ENCODE data around the gene PRKN. TPM values are rescaled to one million over a fixed set of nuclear protein-coding genes. Genes with fewer than 3 reads are reported as not detected.
A peak's percentile ranks its signal among the peaks of the same experiment; 100 is the strongest.
"Not testable (repeated sequence)": the region's sequence is repeated elsewhere in the genome, so short reads cannot be mapped to it uniquely, and the experiment has no call there.

Gene PRKN
- polyA plus RNA-seq, 3 donors = 8.1 to 15.1 (median 11.4) TPM

- no peak for DNase-seq (ENCODE audit: extremely low read depth in 1 of 11, low read depth in 9 of 11, low spot score in 4 of 11)
Observed at GRCh38 chr6:161355696-161356095, 1371.9 kb downstream of the PRKN start.

DNA sequence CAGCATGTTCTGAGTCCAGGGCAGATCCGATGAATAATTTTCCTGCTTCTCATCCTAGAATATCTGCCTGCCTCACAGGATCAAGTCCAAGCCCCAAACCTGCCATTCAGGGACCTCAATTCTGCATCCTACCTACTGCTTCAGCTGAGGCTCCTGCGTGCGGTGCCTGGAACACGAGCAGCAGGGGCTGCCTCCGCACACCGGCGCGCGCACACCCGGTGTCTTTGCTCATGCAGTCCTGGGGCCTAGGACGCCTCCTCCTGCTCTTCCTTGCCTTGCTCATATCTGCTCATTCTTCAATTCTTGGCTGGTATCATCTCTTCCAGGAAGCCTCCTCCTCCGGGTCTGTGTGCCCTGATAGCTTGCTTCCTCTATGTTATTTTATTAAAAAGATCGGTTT lies 1372.6 kb downstream of the PRKN start:
- DNase-seq (ENCODE audit: extremely low read depth in 1 of 11, low read depth in 9 of 11, low spot score in 4 of 11) = no peak

DNA sequence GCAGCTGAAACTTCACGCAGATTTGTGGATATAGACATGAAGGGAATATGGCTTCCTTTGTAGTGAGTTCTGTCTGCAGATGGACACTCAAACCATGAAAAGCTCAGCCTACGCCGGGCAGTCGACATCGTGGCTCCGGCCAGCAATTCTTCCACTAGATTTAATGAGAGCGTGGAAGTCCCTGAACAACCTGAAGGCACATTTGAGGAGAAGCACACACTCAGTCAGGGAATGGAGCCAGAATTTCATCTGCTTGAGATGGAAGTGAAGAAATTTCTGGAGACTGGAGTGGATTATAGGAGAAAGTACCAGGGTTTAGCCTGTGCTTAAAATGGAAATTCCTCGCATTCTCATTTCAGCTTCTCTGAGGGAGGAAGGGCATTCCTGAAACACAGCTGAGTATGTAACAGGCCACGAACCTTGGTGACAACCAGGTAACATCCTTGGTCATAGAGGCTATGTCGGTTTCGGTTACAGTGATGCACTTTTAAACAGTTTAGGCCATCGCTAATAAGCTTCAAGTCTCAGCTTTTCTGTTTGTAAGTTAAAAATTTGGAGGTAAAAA lies 1373.2 kb downstream of the PRKN start:
- no peak for DNase-seq (ENCODE audit: extremely low read depth in 1 of 11, low read depth in 9 of 11, low spot score in 4 of 11)

DNA sequence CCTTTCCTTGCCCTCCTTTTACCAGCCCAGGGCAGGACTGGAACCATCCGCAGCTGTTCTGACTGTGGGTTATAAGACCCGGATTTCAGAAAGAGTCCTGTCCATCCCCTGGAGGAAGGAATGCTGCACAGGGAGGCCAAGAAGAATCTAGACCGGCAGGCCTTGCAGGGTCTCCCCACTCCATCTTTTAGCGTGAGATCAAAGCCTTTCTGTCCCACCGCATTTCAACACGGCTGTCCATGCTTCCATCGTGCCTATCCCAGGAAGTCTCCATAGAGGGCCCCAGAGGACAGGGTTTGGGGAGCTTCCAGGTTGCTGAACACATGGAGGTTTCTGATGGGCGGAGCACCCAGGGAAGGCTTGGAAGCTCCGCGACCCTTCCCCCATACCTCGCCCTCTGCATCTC lies 1374.4 kb downstream of the PRKN start:
- no peak for DNase-seq (ENCODE audit: extremely low read depth in 1 of 11, low read depth in 9 of 11, low spot score in 4 of 11)

GRCh38 chr6:161351858-161352257 lies 1375.7 kb downstream of the PRKN start:
- no peak for DNase-seq (ENCODE audit: extremely low read depth in 1 of 11, low read depth in 9 of 11, low spot score in 4 of 11)

DNA sequence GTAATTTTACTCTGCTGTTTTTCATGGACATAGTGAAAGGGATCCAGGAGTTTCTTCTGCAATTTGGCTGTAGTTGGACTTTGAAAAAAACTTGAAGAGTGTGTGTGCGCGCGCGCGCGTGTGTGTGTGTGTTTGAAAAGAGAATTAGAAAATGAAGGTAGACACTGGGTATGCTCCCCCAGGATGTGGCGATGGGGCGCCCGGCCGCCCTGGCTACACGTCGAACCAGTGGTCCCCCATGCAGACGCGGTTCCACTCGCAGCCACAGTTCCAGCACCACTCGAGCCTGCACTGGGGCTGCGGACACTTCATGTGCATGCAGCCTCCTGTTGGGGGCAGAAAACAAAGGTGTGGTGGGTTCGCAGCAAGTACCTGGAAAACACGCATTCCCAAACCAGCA lies 1377.7 kb downstream of the PRKN start:
- DNase-seq (ENCODE audit: extremely low read depth in 1 of 11, low read depth in 9 of 11, low spot score in 4 of 11) = no peak

DNA sequence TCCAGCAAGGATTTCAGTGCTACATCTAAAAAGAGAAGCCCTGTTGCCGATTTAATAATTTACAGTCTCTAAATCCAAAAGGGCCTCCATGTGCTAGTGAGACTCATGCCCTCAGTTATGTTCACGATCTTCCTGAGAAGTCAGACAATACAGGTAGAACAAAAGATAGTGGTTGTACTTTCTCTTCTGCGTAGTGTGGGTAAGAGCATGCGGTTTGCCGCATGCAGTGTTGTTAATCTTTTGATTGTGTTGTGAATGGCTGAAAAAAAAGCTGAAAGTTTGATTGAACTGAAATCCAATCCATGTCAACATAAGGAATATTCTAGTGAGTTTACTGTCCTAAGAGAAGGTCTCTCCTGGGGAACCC lies 1379.0 kb downstream of the PRKN start:
- no peak for DNase-seq (ENCODE audit: extremely low read depth in 1 of 11, low read depth in 9 of 11, low spot score in 4 of 11)

- no peak for DNase-seq (ENCODE audit: extremely low read depth in 1 of 11, low read depth in 9 of 11, low spot score in 4 of 11)
Observed at GRCh38 chr6:161347988-161348627, 1379.5 kb downstream of the PRKN start.

DNA sequence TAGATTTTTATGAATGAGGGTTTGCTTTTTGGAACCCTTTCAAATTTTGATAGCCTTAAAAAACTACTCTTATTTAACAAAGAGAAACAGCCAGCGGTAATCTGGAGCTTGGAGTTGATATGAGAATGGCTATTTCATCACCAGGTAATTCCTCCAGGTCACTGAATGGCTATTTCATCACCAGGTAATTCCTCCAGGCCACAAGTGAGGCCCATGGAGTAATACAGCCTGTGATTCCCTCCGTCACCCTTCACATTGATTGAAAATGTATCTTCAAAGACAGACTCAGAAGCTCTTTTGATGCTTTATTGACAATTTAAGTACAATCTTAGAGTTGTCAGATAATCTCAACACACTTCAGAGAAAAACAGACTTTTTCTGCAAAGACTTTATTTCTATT lies 1380.4 kb downstream of the PRKN start:
- DNase-seq (ENCODE audit: extremely low read depth in 1 of 11, low read depth in 9 of 11, low spot score in 4 of 11) = no peak

DNA sequence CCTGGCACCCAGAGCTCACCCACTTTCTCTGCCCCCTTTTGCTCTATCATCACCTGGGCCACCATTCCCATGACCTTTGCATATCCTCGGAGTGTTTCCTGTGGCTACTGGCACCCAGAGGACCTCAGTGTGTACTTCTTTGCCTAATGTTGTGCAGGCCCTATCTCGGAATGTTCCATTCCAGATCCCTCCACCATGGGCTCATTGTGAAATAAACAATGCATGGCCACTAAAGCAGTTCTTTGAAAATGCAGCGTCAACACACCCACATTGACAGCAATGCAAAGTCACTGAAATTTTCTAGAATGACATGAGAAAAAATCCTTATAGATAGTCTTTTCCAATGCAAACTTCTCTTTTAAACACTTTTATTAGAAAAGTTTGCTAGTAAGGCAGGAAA lies 1380.8 kb downstream of the PRKN start:
- no peak for DNase-seq (ENCODE audit: extremely low read depth in 1 of 11, low read depth in 9 of 11, low spot score in 4 of 11)

- no peak for DNase-seq (ENCODE audit: extremely low read depth in 1 of 11, low read depth in 9 of 11, low spot score in 4 of 11)
Observed at GRCh38 chr6:161344626-161345025, 1382.9 kb downstream of the PRKN start.

DNA sequence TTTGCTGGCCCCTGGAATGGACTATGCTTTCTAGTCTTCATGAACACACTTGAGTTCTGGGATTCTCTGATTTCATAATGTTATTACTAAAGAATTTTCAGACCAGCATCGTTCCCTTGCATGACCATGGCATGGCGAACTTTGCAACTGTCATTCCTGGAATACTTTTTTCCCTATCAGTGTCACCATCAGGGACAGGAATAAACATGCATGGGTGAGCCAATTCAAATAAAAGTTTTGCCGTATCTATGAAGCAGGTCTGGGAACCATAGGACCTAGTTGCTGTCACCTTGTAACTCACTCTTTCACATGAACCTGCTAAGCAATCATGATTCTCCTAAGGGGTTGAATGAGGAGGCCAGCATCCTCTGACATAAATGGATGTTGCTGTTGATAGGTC lies 1385.5 kb downstream of the PRKN start:
- no peak for DNase-seq (ENCODE audit: extremely low read depth in 1 of 11, low read depth in 9 of 11, low spot score in 4 of 11)

- no peak for DNase-seq (ENCODE audit: extremely low read depth in 1 of 11, low read depth in 9 of 11, low spot score in 4 of 11)
Observed at GRCh38 chr6:161341638-161342037, 1385.9 kb downstream of the PRKN start.

DNA sequence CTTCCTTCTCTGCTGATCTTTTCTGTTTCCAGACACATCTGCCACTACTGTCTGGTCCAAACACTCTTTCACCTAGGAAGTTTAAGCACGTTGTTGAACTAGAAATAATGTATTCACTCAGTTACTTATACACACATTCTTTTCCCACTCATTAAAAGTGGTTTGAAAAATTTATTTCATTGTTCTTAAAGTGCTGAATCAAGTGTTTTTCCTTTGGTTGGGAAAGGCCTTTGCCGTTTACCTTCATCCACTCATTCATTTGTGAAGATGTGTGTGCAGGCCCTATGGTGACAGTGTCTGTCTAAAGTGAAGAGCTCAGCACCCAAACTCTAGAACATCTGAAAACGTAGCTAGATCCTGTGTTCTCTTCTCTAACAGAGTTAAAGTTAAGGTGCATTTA lies 1389.6 kb downstream of the PRKN start:
- no peak for DNase-seq (ENCODE audit: extremely low read depth in 1 of 11, low read depth in 9 of 11, low spot score in 4 of 11)

DNA sequence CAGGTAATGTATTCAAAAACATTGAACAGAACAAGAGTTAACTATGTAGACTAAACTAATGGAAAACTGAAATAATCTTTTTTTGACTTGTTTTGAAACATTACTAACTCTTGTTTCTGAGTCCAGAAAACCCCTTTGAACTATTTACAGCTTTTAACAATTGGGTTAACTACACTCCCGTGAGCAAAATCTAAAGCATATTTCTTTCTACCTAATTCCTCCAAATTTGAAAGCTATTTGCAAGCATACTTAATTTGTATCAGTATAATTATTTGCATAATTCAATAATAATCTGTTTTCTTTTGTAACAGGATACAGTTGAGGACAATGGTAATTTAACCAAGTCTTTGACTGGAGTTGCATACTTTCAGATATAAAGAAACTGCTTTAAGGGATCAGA lies 1391.1 kb downstream of the PRKN start:
- DNase-seq (ENCODE audit: extremely low read depth in 1 of 11, low read depth in 9 of 11, low spot score in 4 of 11) = no peak

GRCh38 chr6:161333410-161333809 lies 1394.2 kb downstream of the PRKN start:
- no peak for DNase-seq (ENCODE audit: extremely low read depth in 1 of 11, low read depth in 9 of 11, low spot score in 4 of 11)

DNA sequence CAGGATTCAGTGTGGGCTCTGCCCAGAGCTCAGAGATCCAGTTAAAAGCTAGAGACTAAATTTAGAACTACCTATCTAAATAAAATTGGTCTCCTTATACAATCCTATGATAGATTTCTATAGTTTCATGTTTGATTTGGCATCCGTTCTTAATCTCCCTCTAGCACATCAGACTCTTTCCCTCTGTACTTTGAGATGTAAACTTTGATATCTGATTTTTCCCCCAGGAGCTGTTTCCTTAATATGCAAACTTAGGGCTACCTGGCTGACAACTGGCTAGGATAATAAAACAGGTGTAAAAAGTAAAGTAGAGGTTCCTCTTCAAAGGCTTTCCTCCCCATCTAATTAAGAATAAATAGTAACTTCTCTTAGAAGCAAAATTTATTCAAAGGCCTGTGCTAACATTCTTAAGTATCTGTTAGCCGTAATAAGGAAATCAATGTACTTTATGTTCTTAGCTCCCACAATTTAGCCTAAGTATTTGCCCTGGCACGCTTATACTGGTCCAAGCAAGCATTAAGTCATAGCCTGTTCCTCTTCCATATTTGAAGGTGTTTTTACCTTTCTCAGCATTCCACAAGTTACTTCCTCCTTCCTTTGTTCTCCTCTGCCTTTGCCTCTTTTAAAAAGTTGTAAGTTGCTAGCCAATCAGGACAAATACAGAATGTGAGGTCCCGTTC lies 1396.0 kb downstream of the PRKN start:
- DNase-seq (ENCODE audit: extremely low read depth in 1 of 11, low read depth in 9 of 11, low spot score in 4 of 11) = not testable (repeated sequence)

GRCh38 chr6:161327360-161327953 lies 1400.1 kb downstream of the PRKN start:
- DNase-seq (ENCODE audit: extremely low read depth in 1 of 11, low read depth in 9 of 11, low spot score in 4 of 11) = peak in 1 of 11 donors; percentile 2

DNA sequence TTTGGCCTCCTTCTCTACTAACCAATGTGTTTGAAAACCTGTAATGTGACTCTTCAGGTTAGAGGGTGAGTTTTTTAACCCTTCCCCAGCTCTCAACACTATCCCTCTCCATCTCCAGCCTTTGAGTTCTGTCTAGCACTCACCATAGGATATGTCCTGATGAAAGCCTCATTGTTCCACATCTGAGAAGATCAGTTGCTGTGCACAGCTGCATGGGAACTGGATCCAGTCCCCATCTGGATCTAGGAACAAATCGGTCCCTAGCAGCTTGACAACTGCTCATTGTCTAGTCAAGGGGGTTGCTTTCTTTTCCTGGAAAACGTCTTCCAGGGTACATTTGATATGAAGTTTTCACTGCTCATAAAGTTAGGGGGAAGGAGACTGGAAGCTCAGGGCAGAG lies 1408.3 kb downstream of the PRKN start:
- DNase-seq (ENCODE audit: extremely low read depth in 1 of 11, low read depth in 9 of 11, low spot score in 4 of 11) = no peak

DNA sequence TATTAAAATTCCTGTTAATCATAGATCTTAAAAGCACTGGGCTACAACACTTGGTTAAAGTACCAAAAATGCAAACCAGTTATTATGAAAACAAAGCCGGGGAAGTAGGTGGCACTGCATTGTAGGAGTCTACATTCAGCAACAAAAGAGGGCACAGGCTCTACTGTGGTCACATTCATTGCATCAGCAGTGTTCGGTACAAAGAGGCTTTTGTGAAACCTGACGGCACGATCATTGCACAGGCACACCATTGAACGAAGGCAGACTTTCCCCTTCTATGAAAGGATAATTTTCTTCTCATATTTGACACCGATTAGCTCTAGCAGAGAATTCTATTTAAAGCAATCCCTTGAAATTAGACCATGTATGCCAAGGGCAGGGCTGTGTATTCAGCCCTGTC lies 1409.1 kb downstream of the PRKN start:
- DNase-seq (ENCODE audit: extremely low read depth in 1 of 11, low read depth in 9 of 11, low spot score in 4 of 11) = no peak
